K562 (cell line): ENCODE results near the gene TM7SF3. TPM values are rescaled to one million over a fixed set of nuclear protein-coding genes. Genes with fewer than 3 reads are reported as not detected.

ENCODE experiments used
- ARID1B ChIP-seq: fragments of 450-650 bp; IDR thresholded peaks from 2 replicates; pipeline ENCODE4 v1.6.1; 2016; ENCODE audit warnings: antibody characterized with exemption, mild to moderate bottlenecking, inconsistent platforms
- BCOR ChIP-seq: fragments of 450-650 bp; IDR thresholded peaks from 2 replicates; pipeline ENCODE4 v1.6.1; 2016
- CBFA2T2 ChIP-seq: fragments of 450-650 bp; conservative IDR thresholded peaks from 2 replicates; pipeline ENCODE4 v1.6.1; 2017; ENCODE audit warnings: mild to moderate bottlenecking
- CBX8 ChIP-seq: fragments of 200-600 bp; sonication (generic); IDR thresholded peaks from 2 replicates; pipeline ENCODE4 v1.6.1; 2012; ENCODE audit warnings: borderline replicate concordance, mixed run types, low read depth, mild to moderate bottlenecking, moderate library complexity, mixed read lengths, low read length, control low read depth, inconsistent platforms; ENCODE audit not compliant: poor library complexity, severe bottlenecking; ENCODE audit errors: extremely low read depth
- DACH1 ChIP-seq: fragments of 450-650 bp; IDR thresholded peaks from 2 replicates; pipeline ENCODE4 v1.6.1; 2018; ENCODE audit not compliant: partially characterized antibody
- DDX20 ChIP-seq: fragments of 450-650 bp; IDR thresholded peaks from 2 replicates; pipeline ENCODE4 v1.6.1; 2016; ENCODE audit warnings: missing genetic modification characterization, low read depth, mild to moderate bottlenecking, missing compliant biosample characterization, moderate library complexity
- ELF1 ChIP-seq: fragments of 200-800 bp; sonication (Bioruptor generic); IDR thresholded peaks from 2 replicates; pipeline ENCODE4 v1.6.1; 2016; ENCODE audit warnings: missing genetic modification characterization, missing compliant biosample characterization
- FOS ChIP-seq: IDR thresholded peaks from 3 replicates; pipeline ENCODE4 v1.6.1; 2011; ENCODE audit not compliant: insufficient read length; ENCODE audit errors: extremely low read depth
- HDAC6 ChIP-seq: IDR thresholded peaks from 2 replicates; pipeline ENCODE4 v1.6.1; 2012; ENCODE audit warnings: low read depth, mild to moderate bottlenecking, control low read depth, inconsistent platforms, low read length, moderate library complexity
- KHSRP ChIP-seq: fragments of 450-650 bp; IDR thresholded peaks from 2 replicates; pipeline ENCODE4 v1.6.1; 2017
- MTF1 ChIP-seq: fragments of 250-450 bp; sonication (Bioruptor Pico); IDR thresholded peaks from 2 replicates; pipeline ENCODE4 v1.9.0; 2021; ENCODE audit warnings: moderate library complexity, mild to moderate bottlenecking, inconsistent platforms, borderline replicate concordance
- NR2F6 ChIP-seq: fragments of 450-650 bp; formaldehyde crosslinking; IDR thresholded peaks from 2 replicates; pipeline ENCODE4 v1.4.0; 2020; ENCODE audit warnings: mild to moderate bottlenecking
- PHTF2 ChIP-seq: fragments of 250-450 bp; sonication (Bioruptor Pico); IDR thresholded peaks from 2 replicates; pipeline ENCODE4 v1.5.0; 2021; ENCODE audit warnings: mild to moderate bottlenecking
- RBM22 ChIP-seq: fragments of 200-400 bp; formaldehyde crosslinking; IDR thresholded peaks from 2 replicates; pipeline ENCODE4 v1.6.1; 2018; ENCODE audit warnings: low read length, low read depth; ENCODE audit not compliant: poor library complexity, severe bottlenecking
- SAP30 ChIP-seq: fragments of 200-600 bp; sonication (generic); IDR thresholded peaks from 2 replicates; pipeline ENCODE4 v1.6.1; 2012; ENCODE audit warnings: borderline replicate concordance, low read depth, mild to moderate bottlenecking, moderate library complexity, low read length, control low read depth, inconsistent platforms; ENCODE audit not compliant: insufficient read depth, poor library complexity, severe bottlenecking
- TARDBP ChIP-seq: fragments of 450-650 bp; IDR thresholded peaks from 2 replicates; pipeline ENCODE4 v1.6.1; 2016
- TBL1XR1 ChIP-seq, 2 experiments: IDR thresholded peaks; 2 replicates each; pipeline ENCODE4 v1.6.1; 2012; ENCODE audit warnings: improper control_type of control experiment in 2 of 2, low read length in 2 of 2, mild to moderate bottlenecking in 1 of 2
- USF2 ChIP-seq: sonication (generic); formaldehyde crosslinking; IDR thresholded peaks from 2 replicates; pipeline ENCODE4 v1.5.0; 2020; ENCODE audit warnings: missing genetic modification reagents
- ZNF280A ChIP-seq: fragments of 450-650 bp; IDR thresholded peaks from 2 replicates; pipeline ENCODE4 v1.6.1; 2018; ENCODE audit warnings: mild to moderate bottlenecking, low read depth; ENCODE audit not compliant: partially characterized antibody
- ZNF3 ChIP-seq: fragments of 250-450 bp; sonication (Bioruptor Pico); IDR thresholded peaks from 2 replicates; pipeline ENCODE4 v1.5.0; 2021; ENCODE audit warnings: mild to moderate bottlenecking, moderate library complexity
- ZNF551 ChIP-seq: fragments of 250-450 bp; sonication (Bioruptor Pico); IDR thresholded peaks from 2 replicates; pipeline ENCODE4 v1.5.0; 2021; ENCODE audit warnings: mild to moderate bottlenecking, moderate library complexity
- polyA plus RNA-seq, 8 experiments: library from polyadenylated mRNA; depleted of rRNA in 4 of 8; stranded (reverse) in 5 of 8; unstranded in 3 of 8; fragments of >200 nt; fragmentation: Nextera tagmentation in 2 of 8; fragmentation: Illumina TruSeq in 1 of 8; extraction: Ambion mirVana in 2 of 8; extraction: Trizol in 1 of 8; gene quantifications; 2 replicates each; pipeline versions ENCODE4 v1.2.1 to v1.2.3, GENCODE V29; 2011 to 2014; ENCODE audit warnings: inconsistent platforms in 1 of 8, missing spikeins in 1 of 8
- total RNA-seq, 7 experiments: library from RNA; depleted of rRNA in 6 of 7; stranded (reverse); fragments of >200 nt in 6 of 7; fragmentation: Illumina TruSeq in 2 of 7; extraction: Trizol in 2 of 7; gene quantifications; 2 replicates each; pipeline versions ENCODE4 v1.2.1 to v1.2.3, GENCODE V29; 2011 to 2021; ENCODE audit warnings: low replicate concordance in 1 of 7
- TF ChIP-seq, protein P1 (sequence below): IDR thresholded peaks from 2 replicates; pipeline ENCODE4 v1.6.1; 2011; ENCODE audit warnings: borderline replicate concordance, low read depth, mild to moderate bottlenecking, moderate library complexity, low read length; ENCODE audit not compliant: insufficient read depth, poor library complexity, severe bottlenecking
- TF ChIP-seq, protein P2 (sequence below): IDR thresholded peaks from 2 replicates; pipeline ENCODE4 v1.6.1; 2016; ENCODE audit warnings: missing genetic modification characterization, missing compliant biosample characterization

Gene TM7SF3
- total and polyA plus RNA-seq, 9 of the 15 experiments (the other 6 are each of a cell fraction or from before 2014, with no cell fraction given): 9.3 to 90.4 (median 24.8) TPM

- TF ChIP-seq, protein P1, sequence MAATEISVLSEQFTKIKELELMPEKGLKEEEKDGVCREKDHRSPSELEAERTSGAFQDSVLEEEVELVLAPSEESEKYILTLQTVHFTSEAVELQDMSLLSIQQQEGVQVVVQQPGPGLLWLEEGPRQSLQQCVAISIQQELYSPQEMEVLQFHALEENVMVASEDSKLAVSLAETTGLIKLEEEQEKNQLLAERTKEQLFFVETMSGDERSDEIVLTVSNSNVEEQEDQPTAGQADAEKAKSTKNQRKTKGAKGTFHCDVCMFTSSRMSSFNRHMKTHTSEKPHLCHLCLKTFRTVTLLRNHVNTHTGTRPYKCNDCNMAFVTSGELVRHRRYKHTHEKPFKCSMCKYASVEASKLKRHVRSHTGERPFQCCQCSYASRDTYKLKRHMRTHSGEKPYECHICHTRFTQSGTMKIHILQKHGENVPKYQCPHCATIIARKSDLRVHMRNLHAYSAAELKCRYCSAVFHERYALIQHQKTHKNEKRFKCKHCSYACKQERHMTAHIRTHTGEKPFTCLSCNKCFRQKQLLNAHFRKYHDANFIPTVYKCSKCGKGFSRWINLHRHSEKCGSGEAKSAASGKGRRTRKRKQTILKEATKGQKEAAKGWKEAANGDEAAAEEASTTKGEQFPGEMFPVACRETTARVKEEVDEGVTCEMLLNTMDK: no peak
- TF ChIP-seq ZNF3 (CRISPR knock-in tag) (no peak), RBM22 (no peak), DACH1 (no peak), SAP30 (no peak), TARDBP (no peak), CBFA2T2 (no peak), HDAC6 (no peak), NR2F6 (CRISPR knock-in tag) (no peak), PHTF2 (CRISPR knock-in tag) (no peak), TBL1XR1 (IDR thresholded peaks at IDR 0.05; ENCODE audit: low read length in 2 of 2) (peak in 1 of 2 experiments; percentile 24; a peak in 1 of 4 replicates), ZNF280A (no peak), MTF1 (no peak), CBX8 (no peak), ZNF551 (CRISPR knock-in tag) (no peak), BCOR (no peak), KHSRP (no peak), FOS (no peak), ELF1 (tag) (peak; percentile 89), DDX20 (tag) (no peak), ARID1B (no peak), USF2 (CRISPR knock-in tag) (peak; percentile 69)
- TF ChIP-seq, protein P2, sequence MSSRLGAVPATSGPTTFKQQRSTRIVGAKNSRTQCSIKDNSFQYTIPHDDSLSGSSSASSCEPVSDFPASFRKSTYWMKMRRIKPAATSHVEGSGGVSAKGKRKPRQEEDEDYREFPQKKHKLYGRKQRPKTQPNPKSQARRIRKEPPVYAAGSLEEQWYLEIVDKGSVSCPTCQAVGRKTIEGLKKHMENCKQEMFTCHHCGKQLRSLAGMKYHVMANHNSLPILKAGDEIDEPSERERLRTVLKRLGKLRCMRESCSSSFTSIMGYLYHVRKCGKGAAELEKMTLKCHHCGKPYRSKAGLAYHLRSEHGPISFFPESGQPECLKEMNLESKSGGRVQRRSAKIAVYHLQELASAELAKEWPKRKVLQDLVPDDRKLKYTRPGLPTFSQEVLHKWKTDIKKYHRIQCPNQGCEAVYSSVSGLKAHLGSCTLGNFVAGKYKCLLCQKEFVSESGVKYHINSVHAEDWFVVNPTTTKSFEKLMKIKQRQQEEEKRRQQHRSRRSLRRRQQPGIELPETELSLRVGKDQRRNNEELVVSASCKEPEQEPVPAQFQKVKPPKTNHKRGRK (tag): no peak
Observed at GRCh38 chr12:27014085-27014858, at the start of gene TM7SF3 (continued).
